ENCODE results near the gene KCNJ11.
A peak's percentile ranks its signal among the peaks of the same experiment; 100 is the strongest.

The KCNJ11 gene

DNA sequence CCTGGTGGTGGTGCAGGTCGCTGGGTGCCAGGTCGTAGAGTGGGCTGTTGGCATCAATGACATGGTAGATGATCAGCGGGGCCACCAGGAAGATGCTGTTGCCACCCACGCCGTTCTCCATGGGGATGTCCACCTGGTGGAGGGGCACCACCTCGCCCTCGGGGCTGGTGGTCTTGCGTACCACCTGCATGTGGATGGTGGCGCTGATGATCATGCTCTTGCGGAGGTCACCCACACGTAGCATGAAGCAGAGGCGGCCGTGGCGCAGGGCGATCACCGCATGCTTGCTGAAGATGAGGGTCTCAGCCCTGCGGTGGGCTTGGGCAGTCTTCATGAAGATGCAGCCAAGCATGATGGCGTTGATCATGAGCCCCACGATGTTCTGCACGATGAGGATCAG is 1.2 kb downstream of the KCNJ11 start:
- ATAC-seq, result no peak
- TF ChIP-seq ZNF565 (CRISPR knock-in tag; conservative IDR thresholded peaks at IDR 0.05; ENCODE audit: low read depth) (no peak), ZFP30 (CRISPR knock-in tag; IDR thresholded peaks at IDR 0.05) (no peak), ZFP3 (CRISPR knock-in tag; IDR thresholded peaks at IDR 0.05) (no peak), ZNF70 (CRISPR knock-in tag; IDR thresholded peaks at IDR 0.05) (no peak), TOX (CRISPR knock-in tag; IDR thresholded peaks at IDR 0.05; ENCODE audit: borderline replicate concordance) (no peak), SNAI2 (CRISPR knock-in tag; IDR thresholded peaks at IDR 0.05) (no peak), ZC3H10 (CRISPR knock-in tag; IDR thresholded peaks at IDR 0.05) (no peak), ISL1 (CRISPR knock-in tag; IDR thresholded peaks at IDR 0.05) (no peak), CSDC2 (CRISPR knock-in tag; IDR thresholded peaks at IDR 0.05) (no peak), RARB (CRISPR knock-in tag; IDR thresholded peaks at IDR 0.05) (no peak), PPARA (CRISPR knock-in tag; IDR thresholded peaks at IDR 0.05; ENCODE audit: borderline replicate concordance) (no peak), OSR1 (CRISPR knock-in tag; IDR thresholded peaks at IDR 0.05) (no peak), ZNF8 (CRISPR knock-in tag; IDR thresholded peaks at IDR 0.05) (no peak)
- TF ChIP-seq, protein P1, sequence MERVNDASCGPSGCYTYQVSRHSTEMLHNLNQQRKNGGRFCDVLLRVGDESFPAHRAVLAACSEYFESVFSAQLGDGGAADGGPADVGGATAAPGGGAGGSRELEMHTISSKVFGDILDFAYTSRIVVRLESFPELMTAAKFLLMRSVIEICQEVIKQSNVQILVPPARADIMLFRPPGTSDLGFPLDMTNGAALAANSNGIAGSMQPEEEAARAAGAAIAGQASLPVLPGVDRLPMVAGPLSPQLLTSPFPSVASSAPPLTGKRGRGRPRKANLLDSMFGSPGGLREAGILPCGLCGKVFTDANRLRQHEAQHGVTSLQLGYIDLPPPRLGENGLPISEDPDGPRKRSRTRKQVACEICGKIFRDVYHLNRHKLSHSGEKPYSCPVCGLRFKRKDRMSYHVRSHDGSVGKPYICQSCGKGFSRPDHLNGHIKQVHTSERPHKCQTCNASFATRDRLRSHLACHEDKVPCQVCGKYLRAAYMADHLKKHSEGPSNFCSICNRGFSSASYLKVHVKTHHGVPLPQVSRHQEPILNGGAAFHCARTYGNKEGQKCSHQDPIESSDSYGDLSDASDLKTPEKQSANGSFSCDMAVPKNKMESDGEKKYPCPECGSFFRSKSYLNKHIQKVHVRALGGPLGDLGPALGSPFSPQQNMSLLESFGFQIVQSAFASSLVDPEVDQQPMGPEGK (CRISPR knock-in tag; IDR thresholded peaks at IDR 0.05; ENCODE audit: borderline replicate concordance), result no peak
- TF ChIP-seq, protein P2, sequence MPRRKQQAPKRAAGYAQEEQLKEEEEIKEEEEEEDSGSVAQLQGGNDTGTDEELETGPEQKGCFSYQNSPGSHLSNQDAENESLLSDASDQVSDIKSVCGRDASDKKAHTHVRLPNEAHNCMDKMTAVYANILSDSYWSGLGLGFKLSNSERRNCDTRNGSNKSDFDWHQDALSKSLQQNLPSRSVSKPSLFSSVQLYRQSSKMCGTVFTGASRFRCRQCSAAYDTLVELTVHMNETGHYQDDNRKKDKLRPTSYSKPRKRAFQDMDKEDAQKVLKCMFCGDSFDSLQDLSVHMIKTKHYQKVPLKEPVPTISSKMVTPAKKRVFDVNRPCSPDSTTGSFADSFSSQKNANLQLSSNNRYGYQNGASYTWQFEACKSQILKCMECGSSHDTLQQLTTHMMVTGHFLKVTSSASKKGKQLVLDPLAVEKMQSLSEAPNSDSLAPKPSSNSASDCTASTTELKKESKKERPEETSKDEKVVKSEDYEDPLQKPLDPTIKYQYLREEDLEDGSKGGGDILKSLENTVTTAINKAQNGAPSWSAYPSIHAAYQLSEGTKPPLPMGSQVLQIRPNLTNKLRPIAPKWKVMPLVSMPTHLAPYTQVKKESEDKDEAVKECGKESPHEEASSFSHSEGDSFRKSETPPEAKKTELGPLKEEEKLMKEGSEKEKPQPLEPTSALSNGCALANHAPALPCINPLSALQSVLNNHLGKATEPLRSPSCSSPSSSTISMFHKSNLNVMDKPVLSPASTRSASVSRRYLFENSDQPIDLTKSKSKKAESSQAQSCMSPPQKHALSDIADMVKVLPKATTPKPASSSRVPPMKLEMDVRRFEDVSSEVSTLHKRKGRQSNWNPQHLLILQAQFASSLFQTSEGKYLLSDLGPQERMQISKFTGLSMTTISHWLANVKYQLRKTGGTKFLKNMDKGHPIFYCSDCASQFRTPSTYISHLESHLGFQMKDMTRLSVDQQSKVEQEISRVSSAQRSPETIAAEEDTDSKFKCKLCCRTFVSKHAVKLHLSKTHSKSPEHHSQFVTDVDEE (CRISPR knock-in tag; IDR thresholded peaks at IDR 0.05), result no peak
- TF ChIP-seq, protein P3, sequence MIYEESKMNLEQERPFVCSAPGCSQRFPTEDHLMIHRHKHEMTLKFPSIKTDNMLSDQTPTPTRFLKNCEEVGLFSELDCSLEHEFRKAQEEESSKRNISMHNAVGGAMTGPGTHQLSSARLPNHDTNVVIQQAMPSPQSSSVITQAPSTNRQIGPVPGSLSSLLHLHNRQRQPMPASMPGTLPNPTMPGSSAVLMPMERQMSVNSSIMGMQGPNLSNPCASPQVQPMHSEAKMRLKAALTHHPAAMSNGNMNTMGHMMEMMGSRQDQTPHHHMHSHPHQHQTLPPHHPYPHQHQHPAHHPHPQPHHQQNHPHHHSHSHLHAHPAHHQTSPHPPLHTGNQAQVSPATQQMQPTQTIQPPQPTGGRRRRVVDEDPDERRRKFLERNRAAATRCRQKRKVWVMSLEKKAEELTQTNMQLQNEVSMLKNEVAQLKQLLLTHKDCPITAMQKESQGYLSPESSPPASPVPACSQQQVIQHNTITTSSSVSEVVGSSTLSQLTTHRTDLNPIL (CRISPR knock-in tag; IDR thresholded peaks at IDR 0.05; ENCODE audit: low read depth), result no peak
- TF ChIP-seq, protein P4, sequence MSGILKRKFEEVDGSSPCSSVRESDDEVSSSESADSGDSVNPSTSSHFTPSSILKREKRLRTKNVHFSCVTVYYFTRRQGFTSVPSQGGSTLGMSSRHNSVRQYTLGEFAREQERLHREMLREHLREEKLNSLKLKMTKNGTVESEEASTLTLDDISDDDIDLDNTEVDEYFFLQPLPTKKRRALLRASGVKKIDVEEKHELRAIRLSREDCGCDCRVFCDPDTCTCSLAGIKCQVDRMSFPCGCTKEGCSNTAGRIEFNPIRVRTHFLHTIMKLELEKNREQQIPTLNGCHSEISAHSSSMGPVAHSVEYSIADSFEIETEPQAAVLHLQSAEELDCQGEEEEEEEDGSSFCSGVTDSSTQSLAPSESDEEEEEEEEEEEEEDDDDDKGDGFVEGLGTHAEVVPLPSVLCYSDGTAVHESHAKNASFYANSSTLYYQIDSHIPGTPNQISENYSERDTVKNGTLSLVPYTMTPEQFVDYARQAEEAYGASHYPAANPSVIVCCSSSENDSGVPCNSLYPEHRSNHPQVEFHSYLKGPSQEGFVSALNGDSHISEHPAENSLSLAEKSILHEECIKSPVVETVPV (CRISPR knock-in tag; IDR thresholded peaks at IDR 0.05), result no peak

DNA sequence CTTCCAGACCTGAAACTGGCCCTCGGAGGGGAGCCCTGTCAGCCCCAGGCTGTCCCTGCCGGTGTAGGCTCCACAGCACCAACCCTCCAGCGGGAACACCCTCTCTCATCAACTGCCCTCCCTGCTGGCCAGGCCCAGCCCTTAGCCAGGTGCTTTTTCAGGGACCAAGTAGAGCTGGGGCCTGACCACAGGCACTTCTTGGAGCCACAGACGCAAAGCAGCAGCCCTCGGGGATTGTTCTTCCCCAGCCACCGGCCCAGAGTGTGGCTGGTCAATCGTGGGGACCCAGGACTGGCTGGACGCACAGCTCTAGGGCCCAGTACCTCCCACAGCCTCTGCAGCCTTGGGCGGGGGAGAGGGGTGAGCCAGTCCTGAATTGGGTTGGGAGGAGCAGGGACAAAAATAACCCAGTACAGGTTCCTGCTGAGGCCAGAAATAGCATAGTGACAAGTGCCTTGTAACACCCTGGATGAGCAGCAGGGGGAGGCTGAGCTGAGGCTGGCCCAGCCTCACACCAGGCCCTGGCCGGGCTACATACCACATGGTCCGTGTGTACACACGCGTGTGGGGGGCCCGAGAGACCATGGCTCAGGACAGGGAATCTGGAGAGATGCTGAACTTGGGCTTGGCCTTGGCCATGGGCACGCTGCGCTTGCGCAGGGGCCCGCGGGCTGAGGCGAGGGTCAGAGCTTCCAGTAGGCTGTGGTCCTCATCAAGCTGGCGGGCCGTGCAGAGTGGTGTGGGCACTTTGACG is 2.0 kb downstream of the KCNJ11 start:
- TF ChIP-seq, protein P3 (CRISPR knock-in tag; IDR thresholded peaks at IDR 0.05; ENCODE audit: low read depth), result no peak
- no peak for TF ChIP-seq PPARA (CRISPR knock-in tag; IDR thresholded peaks at IDR 0.05; ENCODE audit: borderline replicate concordance)
- no peak for TF ChIP-seq GLIS3 (CRISPR knock-in tag; IDR thresholded peaks at IDR 0.05)
- TF ChIP-seq TOX (CRISPR knock-in tag; IDR thresholded peaks at IDR 0.05; ENCODE audit: borderline replicate concordance), result no peak
- no peak for TF ChIP-seq ZNF565 (CRISPR knock-in tag; conservative IDR thresholded peaks at IDR 0.05; ENCODE audit: low read depth)
- TF ChIP-seq BACH2 (CRISPR knock-in tag; IDR thresholded peaks at IDR 0.05; ENCODE audit: borderline replicate concordance), result no peak
- TF ChIP-seq, protein P5, sequence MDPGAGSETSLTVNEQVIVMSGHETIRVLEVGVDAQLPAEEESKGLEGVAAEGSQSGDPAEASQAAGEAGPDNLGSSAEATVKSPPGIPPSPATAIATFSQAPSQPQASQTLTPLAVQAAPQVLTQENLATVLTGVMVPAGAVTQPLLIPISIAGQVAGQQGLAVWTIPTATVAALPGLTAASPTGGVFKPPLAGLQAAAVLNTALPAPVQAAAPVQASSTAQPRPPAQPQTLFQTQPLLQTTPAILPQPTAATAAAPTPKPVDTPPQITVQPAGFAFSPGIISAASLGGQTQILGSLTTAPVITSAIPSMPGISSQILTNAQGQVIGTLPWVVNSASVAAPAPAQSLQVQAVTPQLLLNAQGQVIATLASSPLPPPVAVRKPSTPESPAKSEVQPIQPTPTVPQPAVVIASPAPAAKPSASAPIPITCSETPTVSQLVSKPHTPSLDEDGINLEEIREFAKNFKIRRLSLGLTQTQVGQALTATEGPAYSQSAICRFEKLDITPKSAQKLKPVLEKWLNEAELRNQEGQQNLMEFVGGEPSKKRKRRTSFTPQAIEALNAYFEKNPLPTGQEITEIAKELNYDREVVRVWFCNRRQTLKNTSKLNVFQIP (CRISPR knock-in tag; IDR thresholded peaks at IDR 0.05; ENCODE audit: borderline replicate concordance, low read depth), result no peak
- no peak for TF ChIP-seq SNAI2 (CRISPR knock-in tag; IDR thresholded peaks at IDR 0.05)
- no peak for TF ChIP-seq TCF4 (CRISPR knock-in tag; IDR thresholded peaks at IDR 0.05; ENCODE audit: borderline replicate concordance)
- TF ChIP-seq, protein P2 (CRISPR knock-in tag; IDR thresholded peaks at IDR 0.05), result no peak
- no peak for TF ChIP-seq ESRRG (CRISPR knock-in tag; IDR thresholded peaks at IDR 0.05)
- TF ChIP-seq ZFP30 (CRISPR knock-in tag; IDR thresholded peaks at IDR 0.05), result no peak
- TF ChIP-seq RARB (CRISPR knock-in tag; IDR thresholded peaks at IDR 0.05), result no peak
- TF ChIP-seq ARNTL (CRISPR knock-in tag; IDR thresholded peaks at IDR 0.05; ENCODE audit: borderline replicate concordance, low read depth), result no peak
- peak; percentile 77 for ATAC-seq
